Activated CD4-positive, alpha-beta T cell treated with anti-CD3 and anti-CD28 coated beads, Interleukin-2, Interleukin-4, amounts not matched to agents 100 ng/mL and 50 ng/mL, durations not matched to agents 16 hours and 8 hours (primary cell): ENCODE data around the gene STAM2.
"Not testable (repeated sequence)": the region's sequence is repeated elsewhere in the genome, so short reads cannot be mapped to it uniquely, and the experiment has no call there.

Experiments used
- DNase-seq: peaks from one replicate; pipeline ENCODE4 v3.0.0-alpha.2; 2020; ENCODE audit warnings: low spot score

Gene STAM2

DNA sequence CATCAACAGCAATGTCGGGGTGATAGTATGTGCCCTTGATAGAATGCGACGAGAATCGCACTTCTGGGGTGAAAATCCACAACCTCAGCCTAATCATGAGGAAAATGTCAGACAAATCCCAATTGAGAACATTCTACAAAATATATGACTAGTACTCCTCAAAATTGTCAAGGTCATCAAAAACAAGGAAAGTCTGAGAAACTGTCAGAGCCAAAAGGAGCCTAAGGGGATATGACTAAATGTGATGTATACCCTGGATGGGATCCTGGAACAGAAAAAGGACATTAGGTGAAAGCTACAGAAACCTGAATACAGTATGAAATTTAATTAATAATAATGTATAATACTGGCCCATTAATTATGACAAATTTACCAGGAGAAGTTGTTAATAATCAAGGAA, 69.1 kb downstream of the STAM2 start:
- no peak for DNase-seq

DNA sequence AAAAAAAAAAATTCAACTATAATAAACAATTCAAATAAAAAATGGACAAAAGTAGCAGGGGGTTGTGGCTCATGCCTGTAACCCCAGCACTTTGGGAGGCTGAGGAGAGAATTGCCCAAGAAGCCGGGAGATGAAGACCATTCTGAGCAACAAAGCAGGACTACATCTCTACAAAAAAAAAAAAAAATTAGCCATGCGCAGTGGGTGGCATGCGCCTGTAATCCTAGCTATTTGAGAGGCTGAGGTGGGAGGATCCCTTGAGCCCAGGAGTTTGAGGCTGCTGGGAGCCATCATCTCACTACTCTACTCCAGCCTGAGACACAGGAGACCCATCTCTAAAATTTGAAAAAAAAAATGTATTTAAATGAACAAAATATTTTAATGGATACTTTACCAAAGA, 72.3 kb downstream of the STAM2 start:
- no peak for DNase-seq

DNA sequence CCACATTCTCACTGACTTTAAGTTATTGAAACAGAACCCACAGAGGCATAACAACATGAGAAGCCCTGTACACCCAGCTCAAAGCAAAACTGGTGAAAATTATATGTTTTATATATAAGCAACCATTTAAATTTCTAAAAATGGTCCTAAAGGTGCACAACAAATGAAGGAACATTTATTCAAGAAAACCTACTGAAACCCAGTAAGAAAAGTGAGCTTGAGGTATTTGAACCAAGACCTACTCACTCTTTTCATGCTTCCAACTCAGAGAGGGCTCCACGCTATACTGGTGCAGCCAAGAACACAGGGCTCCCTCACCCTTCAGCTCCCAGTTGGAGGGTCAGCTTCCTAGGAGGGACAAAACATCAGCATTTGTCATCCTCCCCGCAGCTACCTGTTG, 74.6 kb downstream of the STAM2 start:
- no peak for DNase-seq

GRCh38 chr2:152099367-152100050, 76.1 kb downstream of the STAM2 start:
- no peak for DNase-seq

- no peak for DNase-seq
Observed at GRCh38 chr2:152098496-152099366, 76.8 kb downstream of the STAM2 start, which contains the start of gene CACNB4. CACNB4 (minus strand) TSS chr2:152099044.

DNA sequence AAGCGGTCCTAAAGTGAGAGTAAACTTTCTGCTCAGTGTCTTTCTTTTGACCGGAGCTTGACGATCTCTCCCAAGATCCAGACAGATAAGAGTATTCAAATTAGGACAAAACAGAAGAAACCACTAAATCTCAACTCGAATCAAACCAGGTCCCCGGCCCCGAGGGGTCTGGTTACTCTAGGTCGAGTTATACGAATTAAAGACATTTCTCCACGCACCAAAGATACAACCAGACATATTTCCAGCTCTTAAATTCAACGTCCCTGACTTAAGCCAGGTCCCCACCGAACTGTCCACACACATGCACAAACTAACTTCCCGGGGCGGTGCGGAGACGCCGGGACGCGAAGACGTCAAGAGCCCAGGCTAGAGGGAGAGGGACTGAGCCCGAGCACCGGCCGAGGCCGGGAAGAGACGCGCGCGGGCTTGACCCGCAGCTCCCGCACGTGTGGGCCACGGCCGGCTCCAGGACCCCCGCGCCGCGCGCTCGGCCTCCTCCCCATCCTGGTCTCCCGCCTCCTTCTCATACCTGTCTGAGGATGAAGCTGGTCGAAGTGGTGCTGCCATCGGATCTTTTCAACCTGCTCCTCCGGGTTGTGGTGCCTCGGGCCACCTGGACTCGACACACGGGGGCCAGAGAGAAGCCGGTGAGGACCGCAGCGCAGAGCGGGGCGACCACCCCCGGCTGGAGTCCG, 77.6 kb downstream of the STAM2 start:
- no peak for DNase-seq

GRCh38 chr2:152097290-152097800, 78.2 kb downstream of the STAM2 start:
- DNase-seq = no peak

- no peak for DNase-seq
Observed at GRCh38 chr2:152095146-152095545, 80.4 kb downstream of the STAM2 start.

GRCh38 chr2:152094014-152094413, 81.5 kb downstream of the STAM2 start:
- no peak for DNase-seq

DNA sequence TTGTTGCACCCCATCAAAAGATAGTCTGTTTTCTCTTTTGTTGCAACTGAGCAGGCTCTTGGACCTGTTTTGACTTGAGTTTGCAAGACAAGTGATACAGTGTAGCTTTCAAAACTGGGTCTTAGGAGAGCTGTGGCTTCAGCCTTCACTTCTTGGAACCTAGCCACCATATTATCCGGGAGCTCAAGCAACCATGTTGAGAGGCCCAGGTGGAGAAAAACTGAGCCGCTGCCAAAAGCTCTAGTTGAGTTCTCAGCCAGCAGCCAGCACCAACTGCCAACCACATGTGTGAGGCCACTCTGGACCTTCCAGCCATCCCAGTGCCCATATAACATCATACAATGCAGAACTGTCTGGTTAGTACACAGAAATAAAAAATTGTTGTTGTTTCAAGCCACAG, 82.1 kb downstream of the STAM2 start:
- DNase-seq = no peak

DNA sequence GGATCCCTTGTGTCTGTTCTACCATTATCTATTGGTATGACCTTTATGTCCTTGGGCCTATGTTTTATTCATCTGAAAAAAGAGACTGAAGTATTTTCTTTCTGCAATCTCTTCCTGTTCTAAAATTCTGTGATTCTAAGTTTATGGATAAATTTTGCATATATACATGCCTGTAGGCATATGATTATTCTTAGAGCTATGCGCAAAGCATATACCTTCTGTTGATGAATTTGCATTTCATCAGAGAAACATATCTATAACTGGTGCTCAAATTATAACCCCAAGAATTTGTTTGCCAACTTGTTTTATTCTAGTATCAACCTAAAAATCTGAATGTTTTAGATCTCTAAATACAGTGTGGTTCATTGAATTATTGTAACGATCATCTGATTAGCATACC, 83.5 kb downstream of the STAM2 start:
- DNase-seq = no peak

DNA sequence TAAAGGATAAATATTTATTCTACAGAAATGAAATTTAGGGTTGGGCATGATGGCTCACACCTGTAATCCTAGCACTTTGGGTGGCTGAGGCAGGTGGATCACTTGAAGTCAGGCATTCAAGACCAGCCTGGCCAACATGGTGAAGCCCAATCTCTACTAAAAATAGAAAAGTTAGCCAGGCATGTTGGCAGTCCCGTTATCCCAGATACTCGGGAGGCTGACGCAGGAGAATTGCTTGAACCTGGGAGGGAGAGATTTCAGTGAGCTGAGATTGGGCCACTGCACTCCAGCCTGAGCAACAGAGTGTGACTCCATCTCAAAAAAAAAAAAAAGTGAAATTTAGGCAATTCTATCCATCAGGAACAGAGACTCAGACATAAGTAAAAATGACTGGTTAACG, 84.8 kb downstream of the STAM2 start:
- not testable (repeated sequence) for DNase-seq

DNA sequence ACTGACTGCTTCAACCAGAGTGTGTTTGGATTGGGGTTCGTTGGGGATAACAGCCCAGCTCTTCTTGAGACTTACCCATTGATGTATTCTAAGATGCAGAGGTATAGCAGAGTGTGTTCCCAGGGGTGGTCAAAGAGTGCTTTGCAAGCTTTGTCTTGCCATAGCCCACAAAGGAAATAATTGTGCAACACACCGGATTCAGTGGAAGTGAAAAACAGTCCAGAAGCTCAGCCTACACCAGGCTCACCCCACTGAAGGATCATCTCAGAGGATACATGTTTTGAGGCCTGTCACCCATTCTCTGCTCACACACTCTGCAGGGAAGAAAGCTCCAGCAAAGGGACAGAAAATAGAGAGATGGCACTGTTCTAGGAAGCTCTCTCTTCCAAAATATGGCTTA, 86.3 kb downstream of the STAM2 start:
- DNase-seq = no peak

DNA sequence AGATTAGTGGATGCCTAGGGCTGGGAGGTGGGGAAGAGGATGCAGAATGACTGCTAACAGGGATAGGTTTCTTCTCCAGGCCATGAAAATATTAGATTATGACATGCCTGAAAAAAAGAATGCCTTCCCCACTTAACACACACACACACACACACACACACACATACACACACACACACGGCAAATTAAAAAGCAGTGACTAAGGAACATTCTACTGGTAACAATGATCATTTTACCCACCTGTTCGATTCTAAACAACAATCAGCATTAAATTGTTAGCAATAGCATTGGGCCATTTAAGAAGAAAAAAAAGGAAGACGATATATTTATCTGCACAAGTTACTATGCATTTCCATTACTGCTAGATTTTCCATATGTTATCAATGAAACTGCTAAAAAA, 87.6 kb downstream of the STAM2 start:
- no peak for DNase-seq

DNA sequence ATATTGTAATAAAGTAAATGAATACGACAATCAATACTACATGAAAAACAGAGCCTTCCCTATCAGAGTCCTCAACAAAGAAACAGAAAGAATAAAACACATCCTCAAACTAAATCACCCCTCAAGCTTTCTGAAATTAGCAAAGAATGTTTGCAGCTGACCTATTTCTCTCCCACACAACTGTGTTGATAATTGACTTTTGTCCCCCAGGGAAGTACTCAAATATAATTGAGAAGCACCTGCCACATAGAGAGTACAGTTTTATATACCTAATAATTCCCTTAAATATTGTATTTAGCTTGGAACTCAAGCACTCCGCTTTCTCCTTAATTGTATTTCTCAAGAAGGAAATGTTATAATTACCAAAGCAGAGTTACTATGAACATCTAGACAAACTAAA, 89.3 kb downstream of the STAM2 start:
- DNase-seq = no peak

DNA sequence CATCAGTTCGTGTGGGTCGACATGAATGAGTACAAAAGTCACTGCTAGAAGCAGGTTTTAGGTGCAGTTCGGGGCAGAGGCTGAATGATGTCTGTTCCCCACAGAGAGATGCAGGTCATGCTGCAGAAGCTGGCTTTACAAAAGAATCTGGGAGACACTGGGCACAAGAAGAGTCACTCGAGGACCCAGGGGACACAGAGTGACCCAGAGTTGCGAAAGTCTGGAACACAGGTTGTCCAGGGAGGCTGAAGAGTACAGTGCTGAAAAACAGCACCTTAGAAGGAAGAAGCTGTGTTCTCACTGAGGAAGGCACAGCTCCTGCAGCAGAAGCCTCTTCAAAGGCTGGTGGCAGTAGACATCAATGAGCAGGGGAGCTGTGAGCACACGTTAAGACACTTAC, 91.5 kb downstream of the STAM2 start:
- DNase-seq = no peak

- no peak for DNase-seq
Observed at GRCh38 chr2:152083202-152083875, 92.2 kb downstream of the STAM2 start.

- DNase-seq = no peak
Observed at GRCh38 chr2:152078662-152079061, 96.9 kb downstream of the STAM2 start.

- no peak for DNase-seq
Observed at GRCh38 chr2:152078023-152078422, 97.5 kb downstream of the STAM2 start.

DNA sequence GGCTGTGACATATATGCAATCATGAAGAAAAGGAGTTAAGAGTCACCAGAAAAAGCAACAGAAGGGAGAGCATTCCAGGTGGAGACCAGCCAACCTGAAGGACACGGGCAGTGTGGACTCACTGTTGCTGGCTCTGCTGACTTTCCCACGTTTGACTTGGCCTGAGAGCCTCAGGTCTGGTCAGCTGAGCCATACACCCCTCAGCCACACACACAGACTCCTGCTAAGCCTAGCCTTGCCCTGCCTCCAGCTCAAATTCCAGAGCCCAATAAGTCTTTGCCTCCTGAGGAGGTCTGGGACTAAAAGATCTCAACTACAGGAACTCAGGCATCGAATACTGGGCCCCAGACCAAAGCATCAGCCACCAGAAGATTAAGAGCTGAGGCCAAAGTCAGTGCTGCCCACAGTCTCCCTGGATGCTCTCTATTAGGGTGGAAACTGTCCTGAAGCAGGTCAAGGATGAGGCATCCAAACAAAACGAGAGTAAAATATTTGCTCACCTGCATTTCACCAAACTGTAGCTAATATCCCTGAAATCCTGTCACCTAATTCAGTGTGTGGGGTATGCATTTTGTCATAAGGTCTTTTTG, 100.0 kb downstream of the STAM2 start:
- DNase-seq = no peak

GRCh38 chr2:152072011-152072410, 103.6 kb downstream of the STAM2 start:
- DNase-seq = no peak

- no peak for DNase-seq
Observed at GRCh38 chr2:152071518-152071917, 104.0 kb downstream of the STAM2 start.
